Activated CD4-positive, alpha-beta T cell treated with anti-CD3 and anti-CD28 coated beads, Interleukin-2, amount 10 ng/mL, durations not matched to agents 7 days and 5 days (primary cell): ENCODE results near the gene DDX10. TPM values are rescaled to one million over a fixed set of nuclear protein-coding genes. Genes with fewer than 3 reads are reported as not detected.
"Not testable (repeated sequence)": the region's sequence is repeated elsewhere in the genome, so short reads cannot be mapped to it uniquely, and the experiment has no call there.

Experiments used
- CTCF ChIA-PET: fragments of 350-600 bp; sonication (Branson Sonifier 250); formaldehyde crosslinking; loops from one replicate; lab custom pipeline; 2021; ENCODE audit warnings: antibody characterized with exemption; lab: Charles Lee
- POLR2A ChIA-PET: fragments of 350-600 bp; sonication (Branson Sonifier 250); formaldehyde crosslinking; loops from one replicate; lab custom pipeline; 2021; ENCODE audit warnings: antibody characterized with exemption; lab: Charles Lee
- DNase-seq: peaks from one replicate; pipeline ENCODE4 v3.0.0-alpha.2; 2020
- H3K27ac Mint-ChIP-seq: one replicate; pipeline ENCODE4 v1.8.0; 2021; ENCODE audit warnings: mild to moderate bottlenecking, moderate library complexity, mixed read lengths
- H3K27me3 Mint-ChIP-seq: one replicate; pipeline ENCODE4 v1.8.0; 2021; ENCODE audit warnings: mixed read lengths
- H3K36me3 Mint-ChIP-seq: one replicate; pipeline ENCODE4 v1.8.0; 2021; ENCODE audit warnings: low read depth, mixed read lengths
- H3K4me1 Mint-ChIP-seq: one replicate; pipeline ENCODE4 v1.8.0; 2021; ENCODE audit warnings: mixed read lengths
- H3K4me3 Mint-ChIP-seq: one replicate; pipeline ENCODE4 v1.8.0; 2021; ENCODE audit warnings: mild to moderate bottlenecking, moderate library complexity, mixed read lengths
- H3K9me3 Mint-ChIP-seq: one replicate; pipeline ENCODE4 v1.8.0; 2021; ENCODE audit warnings: mixed read lengths
- total RNA-seq, 2 experiments: library from RNA; stranded (reverse); gene quantifications; one replicate each; pipeline ENCODE4 v1.2.3, GENCODE V29; 2021

DDX10 gene
- total RNA-seq, 2 experiments from 2014 or later: 27.4 to 28.0 TPM

GRCh38 chr11:108733479-108734116 is 68.7 kb downstream of the DDX10 start:
- CTCF ChIA-PET: interaction anchor here (0.6 to 0.7 kb wide), 3 partner anchors 11 to 44 kb away, joined by 3 read pairs; no protein-coding TSS in a partner anchor
- peaks cover 27% of the 10 kb centered on the region for H3K4me1 Mint-ChIP-seq
- POLR2A ChIA-PET: no interaction called here
- peak; percentile 9 for DNase-seq
- H3K4me3 Mint-ChIP-seq: no peak overlapping the region
- H3K9me3 Mint-ChIP-seq: no peaks in the 10 kb centered on the region
- no peaks in the 10 kb centered on the region for H3K27me3 Mint-ChIP-seq
- H3K36me3 Mint-ChIP-seq: peaks cover 33% of the 10 kb centered on the region
- no peak overlapping the region for H3K27ac Mint-ChIP-seq

- Mint-ChIP-seq H3K36me3 (peaks cover 30% of the 10 kb centered on the region), H3K27ac (no peak overlapping the region), H3K27me3 (no peaks in the 10 kb centered on the region), H3K4me3 (no peak overlapping the region), H3K9me3 (no peaks in the 10 kb centered on the region), H3K4me1 (peaks cover 22% of the 10 kb centered on the region)
- ChIA-PET CTCF (interaction anchor here (0.6 kb wide), 1 partner anchor 27 kb away, joined by 3 read pairs; no protein-coding TSS in a partner anchor), POLR2A (no interaction called here)
- DNase-seq: no peak
Observed at GRCh38 chr11:108734283-108734682, 69.4 kb downstream of the DDX10 start.

GRCh38 chr11:108734956-108735559 is 70.2 kb downstream of the DDX10 start:
- Mint-ChIP-seq H3K27ac (no peak overlapping the region), H3K36me3 (peaks cover 34% of the 10 kb centered on the region), H3K27me3 (no peaks in the 10 kb centered on the region), H3K4me3 (no peak overlapping the region), H3K9me3 (peaks cover 2% of the 10 kb centered on the region), H3K4me1 (peaks cover 20% of the 10 kb centered on the region)
- ChIA-PET POLR2A (no interaction called here), CTCF (interaction anchor here (1.3 kb wide), 1 partner anchor 10 kb away, joined by 3 read pairs; no protein-coding TSS in a partner anchor)
- DNase-seq: no peak

- H3K27ac Mint-ChIP-seq, H3K27me3 Mint-ChIP-seq, H3K4me1 Mint-ChIP-seq, H3K4me3 Mint-ChIP-seq, DNase-seq, POLR2A ChIA-PET, H3K9me3 Mint-ChIP-seq: not testable (repeated sequence)
- peaks cover 32% of the 10 kb centered on the region for H3K36me3 Mint-ChIP-seq
- CTCF ChIA-PET: interaction anchor here (1.3 kb wide), 1 partner anchor 9 kb away, joined by 4 read pairs; no protein-coding TSS in a partner anchor
Observed at GRCh38 chr11:108740132-108740531, 75.3 kb downstream of the DDX10 start.

- H3K27me3 Mint-ChIP-seq: no peaks in the 10 kb centered on the region
- ChIA-PET POLR2A (no interaction called here), CTCF (no interaction called here)
- H3K27ac Mint-ChIP-seq: no peak overlapping the region
- H3K4me3 Mint-ChIP-seq: no peak overlapping the region
- peaks cover 10% of the 10 kb centered on the region for H3K9me3 Mint-ChIP-seq
- no peaks in the 10 kb centered on the region for H3K4me1 Mint-ChIP-seq
- peaks cover 25% of the 10 kb centered on the region for H3K36me3 Mint-ChIP-seq
- no peak for DNase-seq
Observed at GRCh38 chr11:108743851-108744250, 79.0 kb downstream of the DDX10 start.

GRCh38 chr11:108748968-108749367 is 84.1 kb downstream of the DDX10 start:
- POLR2A ChIA-PET: no interaction called here

GRCh38 chr11:108751444-108751843 is 86.6 kb downstream of the DDX10 start:
- POLR2A ChIA-PET: no interaction called here
- DNase-seq: no peak
- CTCF ChIA-PET: interaction anchor here (0.9 kb wide), 1 partner anchor 13 kb away, joined by 3 read pairs; no protein-coding TSS in a partner anchor
- no peak overlapping the region for H3K27ac Mint-ChIP-seq
- H3K4me1 Mint-ChIP-seq: peaks cover 8% of the 10 kb centered on the region
- H3K36me3 Mint-ChIP-seq: peaks cover 3% of the 10 kb centered on the region
- H3K27me3 Mint-ChIP-seq: no peaks in the 10 kb centered on the region
- no peaks in the 10 kb centered on the region for H3K9me3 Mint-ChIP-seq
- no peak overlapping the region for H3K4me3 Mint-ChIP-seq

More at GRCh38 chr11:108748968-108749367, 84.1 kb downstream of the DDX10 start:
- CTCF ChIA-PET: interaction anchor here (1.0 kb wide), 1 partner anchor 9 kb away, joined by 4 read pairs; no protein-coding TSS in a partner anchor
- H3K4me1 Mint-ChIP-seq: peaks cover 8% of the 10 kb centered on the region
- H3K9me3 Mint-ChIP-seq: no peaks in the 10 kb centered on the region
- no peak overlapping the region for H3K4me3 Mint-ChIP-seq
- H3K27ac Mint-ChIP-seq: no peak overlapping the region
- H3K27me3 Mint-ChIP-seq: no peaks in the 10 kb centered on the region
- no peak for DNase-seq
- peaks cover 3% of the 10 kb centered on the region for H3K36me3 Mint-ChIP-seq

- Mint-ChIP-seq H3K27ac (no peak overlapping the region), H3K27me3 (no peaks in the 10 kb centered on the region), H3K4me1 (peaks cover 8% of the 10 kb centered on the region), H3K9me3 (no peaks in the 10 kb centered on the region), H3K4me3 (no peak overlapping the region), H3K36me3 (peaks cover 3% of the 10 kb centered on the region)
- no peak for DNase-seq
- CTCF ChIA-PET: no interaction called here
- POLR2A ChIA-PET: no interaction called here
Observed at GRCh38 chr11:108752297-108752751, 87.5 kb downstream of the DDX10 start.

GRCh38 chr11:108754901-108755625 is 90.2 kb downstream of the DDX10 start:
- peaks cover 6% of the 10 kb centered on the region for H3K36me3 Mint-ChIP-seq
- peaks cover 2% of the 10 kb centered on the region for H3K9me3 Mint-ChIP-seq
- H3K27me3 Mint-ChIP-seq: no peaks in the 10 kb centered on the region
- no peak overlapping the region for H3K27ac Mint-ChIP-seq
- DNase-seq: no peak
- POLR2A ChIA-PET: no interaction called here
- no peak overlapping the region for H3K4me3 Mint-ChIP-seq
- peaks cover 8% of the 10 kb centered on the region for H3K4me1 Mint-ChIP-seq
- CTCF ChIA-PET: no interaction called here

- ChIA-PET POLR2A (interaction anchor here (0.7 kb wide), 1 partner anchor 24 kb away, joined by 3 read pairs; no protein-coding TSS in a partner anchor), CTCF (interaction anchor here (0.6 kb wide), 1 partner anchor 36 kb away, joined by 5 read pairs; no protein-coding TSS in a partner anchor)
- no peak for DNase-seq
- H3K27me3 Mint-ChIP-seq: no peaks in the 10 kb centered on the region
- no peak overlapping the region for H3K4me3 Mint-ChIP-seq
- peaks cover 2% of the 10 kb centered on the region for H3K9me3 Mint-ChIP-seq
- no peaks in the 10 kb centered on the region for H3K4me1 Mint-ChIP-seq
- H3K27ac Mint-ChIP-seq: no peak overlapping the region
- peaks cover 7% of the 10 kb centered on the region for H3K36me3 Mint-ChIP-seq
Observed at GRCh38 chr11:108757630-108758029, 92.8 kb downstream of the DDX10 start.

GRCh38 chr11:108758458-108758857 is 93.6 kb downstream of the DDX10 start:
- peaks cover 2% of the 10 kb centered on the region for H3K9me3 Mint-ChIP-seq

GRCh38 chr11:108766596-108767173 is 101.8 kb downstream of the DDX10 start:
- no peaks in the 10 kb centered on the region for H3K4me1 Mint-ChIP-seq
- H3K4me3 Mint-ChIP-seq: no peak overlapping the region
- ChIA-PET POLR2A (no interaction called here), CTCF (no interaction called here)
- peaks cover 6% of the 10 kb centered on the region for H3K36me3 Mint-ChIP-seq
- H3K9me3 Mint-ChIP-seq: no peaks in the 10 kb centered on the region
- H3K27me3 Mint-ChIP-seq: no peaks in the 10 kb centered on the region
- no peak overlapping the region for H3K27ac Mint-ChIP-seq
- DNase-seq: no peak

More at GRCh38 chr11:108758458-108758857, 93.6 kb downstream of the DDX10 start:
- no peaks in the 10 kb centered on the region for H3K27me3 Mint-ChIP-seq
- POLR2A ChIA-PET: no interaction called here
- CTCF ChIA-PET: no interaction called here
- H3K36me3 Mint-ChIP-seq: peaks cover 6% of the 10 kb centered on the region
- no peak for DNase-seq
- no peak overlapping the region for H3K27ac Mint-ChIP-seq
- H3K4me1 Mint-ChIP-seq: no peaks in the 10 kb centered on the region
- no peak overlapping the region for H3K4me3 Mint-ChIP-seq
